Caco-2 (cell line): ENCODE data around the gene RAB3B. TPM values are rescaled to one million over a fixed set of nuclear protein-coding genes. Genes with fewer than 3 reads are reported as not detected.

Experiments
- BruUV-seq: library from RNA; stranded (reverse); fragments of 400-500 nt; replicated peaks from 2 replicates; lab custom pipeline; 2021; lab: Mats Ljungman, UMichigan
- CTCF ChIA-PET: fragments of 300-600 bp; sonication (Branson Sonifier 250); formaldehyde crosslinking; loops from one replicate; lab custom pipeline; 2022; ENCODE audit warnings: antibody characterized with exemption; lab: Charles Lee
- POLR2A ChIA-PET: fragments of 300-600 bp; sonication (Branson Sonifier 250); formaldehyde crosslinking; loops from one replicate; lab custom pipeline; 2022; ENCODE audit warnings: antibody characterized with exemption; lab: Charles Lee
- DNase-seq, 2 experiments: peaks; one replicate each; pipeline versions ENCODE4 v3.0.0 to v3.0.0-alpha.2; 2020 to 2022
- H3K27me3 ChIP-seq: replicated peaks from 2 replicates; pipeline ENCODE4 v1.6.0; 2011; ENCODE audit warnings: low read length; ENCODE audit not compliant: control insufficient read depth, insufficient read depth
- H3K36me3 ChIP-seq: 2 replicates; pipeline ENCODE4 v1.5.1; 2011; ENCODE audit warnings: low read length; ENCODE audit not compliant: control insufficient read depth, insufficient read depth
- H3K4me1 ChIP-seq: fragments of 250-450 bp; sonication (Bioruptor Pico); 2 replicates; pipeline ENCODE4 v1.5.1; 2020; ENCODE audit warnings: mild to moderate bottlenecking
- H3K4me3 ChIP-seq: 2 replicates; pipeline ENCODE4 v1.5.1; 2011; ENCODE audit warnings: low read depth, mild to moderate bottlenecking, control low read depth, low read length
- H3K9me3 ChIP-seq: fragments of 250-450 bp; sonication (Bioruptor Pico); 2 replicates; pipeline ENCODE4 v1.5.1; 2020; ENCODE audit warnings: mild to moderate bottlenecking, moderate library complexity
- H3K27ac Mint-ChIP-seq: one replicate; pipeline ENCODE4 v1.8.0; 2022; ENCODE audit warnings: mixed read lengths; ENCODE audit not compliant: unreplicated experiment
- H3K27me3 Mint-ChIP-seq: one replicate; pipeline ENCODE4 v1.8.0; 2022; ENCODE audit warnings: mixed read lengths; ENCODE audit not compliant: insufficient read depth, unreplicated experiment
- H3K36me3 Mint-ChIP-seq: one replicate; pipeline ENCODE4 v1.8.0; 2022; ENCODE audit warnings: mild to moderate bottlenecking, mixed read lengths; ENCODE audit not compliant: insufficient read depth, unreplicated experiment
- H3K4me1 Mint-ChIP-seq: one replicate; pipeline ENCODE4 v1.8.0; 2022; ENCODE audit warnings: low read depth, mixed read lengths; ENCODE audit not compliant: unreplicated experiment
- H3K4me3 Mint-ChIP-seq: one replicate; pipeline ENCODE4 v1.8.0; 2022; ENCODE audit warnings: mild to moderate bottlenecking, moderate library complexity, mixed read lengths; ENCODE audit not compliant: unreplicated experiment
- H3K9me3 Mint-ChIP-seq: one replicate; pipeline ENCODE4 v1.8.0; 2022; ENCODE audit warnings: mixed read lengths; ENCODE audit not compliant: unreplicated experiment
- CTCF ChIP-seq, 2 experiments: fragments of 200-600 bp in 1 of 2; IDR thresholded peaks; 1 replicate in 1 of 2; 2 replicates in 1 of 2; pipeline versions ENCODE4 v1.5.1 to v1.8.0; 2011 to 2022; ENCODE audit warnings: antibody characterized with exemption in 1 of 2, control low read depth in 1 of 2, inconsistent platforms in 1 of 2, low read depth in 1 of 2, low read length in 1 of 2, mild to moderate bottlenecking in 1 of 2, moderate library complexity in 1 of 2; ENCODE audit not compliant: insufficient read depth in 1 of 2, severe bottlenecking in 1 of 2, unreplicated experiment in 1 of 2
- intact Hi-C: fragments of 100-400 bp; cut with micrococcal nuclease; formaldehyde crosslinking; loops from one replicate; pipeline ENCODE4 v1.10.0; 2022; ENCODE audit not compliant: unreplicated experiment
- total RNA-seq: library from RNA; stranded (reverse); gene quantifications from 2 replicates; pipeline ENCODE4 v1.2.3, GENCODE V29; 2022

The RAB3B gene
- total RNA-seq, 1 experiment from 2014 or later: 11.6 TPM

GRCh38 chr1:51964309-51964696 is 26.2 kb downstream of the RAB3B start:
- H3K27me3 Mint-ChIP-seq: no peaks in the 10 kb centered on the region
- no TSS peak for BruUV-seq
- intact Hi-C loops: no loop called here
- H3K36me3 Mint-ChIP-seq: no peaks in the 10 kb centered on the region
- no peaks in the 10 kb centered on the region for H3K9me3 Mint-ChIP-seq
- peaks cover 8% of the 10 kb centered on the region for H3K4me1 Mint-ChIP-seq
- CTCF ChIA-PET: no interaction called here
- Histone ChIP-seq H3K36me3 (no peaks in the 10 kb centered on the region), H3K4me1 (peaks cover 10% of the 10 kb centered on the region), H3K4me3 (no peak overlapping the region), H3K9me3 (no peaks in the 10 kb centered on the region), H3K27me3 (no peaks in the 10 kb centered on the region)
- no peak overlapping the region for H3K27ac Mint-ChIP-seq
- DNase-seq: no peak
- no peak for TF ChIP-seq CTCF (IDR thresholded peaks at IDR 0.05; ENCODE audit: insufficient read depth in 1 of 2, low read depth in 1 of 2, low read length in 1 of 2, severe bottlenecking in 1 of 2, unreplicated experiment in 1 of 2)
- POLR2A ChIA-PET: no interaction called here
- H3K4me3 Mint-ChIP-seq: no peak overlapping the region

- intact Hi-C loops: no loop called here
- Mint-ChIP-seq H3K27ac (no peak overlapping the region), H3K36me3 (no peaks in the 10 kb centered on the region), H3K4me3 (no peak overlapping the region), H3K27me3 (no peaks in the 10 kb centered on the region), H3K9me3 (no peaks in the 10 kb centered on the region), H3K4me1 (peaks cover 4% of the 10 kb centered on the region)
- no peak for DNase-seq
- Histone ChIP-seq H3K36me3 (no peaks in the 10 kb centered on the region), H3K9me3 (no peaks in the 10 kb centered on the region), H3K4me1 (peaks cover 4% of the 10 kb centered on the region; the same call in 1 of the 2 replicates), H3K27me3 (no peaks in the 10 kb centered on the region), H3K4me3 (no peak overlapping the region)
- TF ChIP-seq CTCF (IDR thresholded peaks at IDR 0.05; ENCODE audit: insufficient read depth in 1 of 2, low read depth in 1 of 2, low read length in 1 of 2, severe bottlenecking in 1 of 2, unreplicated experiment in 1 of 2): no peak
- BruUV-seq: no TSS peak
- POLR2A ChIA-PET: no interaction called here
- CTCF ChIA-PET: no interaction called here
Observed at GRCh38 chr1:51963592-51964308, 26.8 kb downstream of the RAB3B start.

- H3K9me3 Mint-ChIP-seq: no peaks in the 10 kb centered on the region
- no peak overlapping the region for H3K27ac Mint-ChIP-seq
- no TSS peak for BruUV-seq
- no peaks in the 10 kb centered on the region for H3K27me3 Mint-ChIP-seq
- H3K4me3 Mint-ChIP-seq: no peak overlapping the region
- Histone ChIP-seq H3K4me1 (no peaks in the 10 kb centered on the region), H3K27me3 (no peaks in the 10 kb centered on the region), H3K36me3 (no peaks in the 10 kb centered on the region), H3K9me3 (no peaks in the 10 kb centered on the region), H3K4me3 (no peak overlapping the region)
- H3K4me1 Mint-ChIP-seq: no peaks in the 10 kb centered on the region
- CTCF ChIA-PET: no interaction called here
- POLR2A ChIA-PET: no interaction called here
- intact Hi-C loops: no loop called here
- DNase-seq: no peak
- no peak for TF ChIP-seq CTCF (IDR thresholded peaks at IDR 0.05; ENCODE audit: insufficient read depth in 1 of 2, low read depth in 1 of 2, low read length in 1 of 2, severe bottlenecking in 1 of 2, unreplicated experiment in 1 of 2)
- no peaks in the 10 kb centered on the region for H3K36me3 Mint-ChIP-seq
Observed at GRCh38 chr1:51962486-51963356, 27.8 kb downstream of the RAB3B start.
